Fibroblast of pulmonary artery (primary cell): Measurements from ENCODE around the gene KIAA0408.

ENCODE experiments used
- DNase-seq: peaks from one replicate; pipeline ENCODE4 v3.0.0-alpha.2; 2010; ENCODE audit warnings: low read depth
- H3K4me3 ChIP-seq: replicated peaks from 2 replicates; pipeline ENCODE4 v1.5.1; 2011; ENCODE audit warnings: low read depth, mild to moderate bottlenecking, control low read depth, low read length, moderate library complexity
- CTCF ChIP-seq: IDR thresholded peaks from 2 replicates; pipeline ENCODE4 v1.5.1; 2011; ENCODE audit warnings: mild to moderate bottlenecking, control low read depth, low read length, inconsistent platforms; ENCODE audit errors: missing control alignments

The KIAA0408 gene

GRCh38 chr6:127475823-127476176 is 16.6 kb upstream of the KIAA0408 start:
- TF ChIP-seq CTCF, result no peak
- H3K4me3 ChIP-seq, result no peak overlapping the region
- DNase-seq, result no peak

- DNase-seq, result no peak
- no peak overlapping the region for H3K4me3 ChIP-seq
- TF ChIP-seq CTCF, result no peak
These were observed 16.1 kb upstream of the KIAA0408 start for GRCh38 chr6:127475135-127475822.

GRCh38 chr6:127471379-127472255 is 12.4 kb upstream of the KIAA0408 start:
- no peak for TF ChIP-seq CTCF
- DNase-seq, result peak; percentile 14
- H3K4me3 ChIP-seq, result no peak overlapping the region

- TF ChIP-seq CTCF, result no peak
- DNase-seq, result no peak
- no peak overlapping the region for H3K4me3 ChIP-seq
These were observed 9.7 kb upstream of the KIAA0408 start for GRCh38 chr6:127468936-127469335.

- no peak for TF ChIP-seq CTCF
- no peak for DNase-seq
These were observed 7.2 kb upstream of the KIAA0408 start for GRCh38 chr6:127466416-127466815.

GRCh38 chr6:127464881-127465459 is 5.8 kb upstream of the KIAA0408 start:
- H3K4me3 ChIP-seq, result no peak overlapping the region
- DNase-seq, result peak; percentile 82
- peak; percentile 98 for TF ChIP-seq CTCF

More at GRCh38 chr6:127466416-127466815, 7.2 kb upstream of the KIAA0408 start:
- no peak overlapping the region for H3K4me3 ChIP-seq
